HG03442 (cell line): ENCODE measurements around the gene ALDH3B1.

Experiments
- ATAC-seq: cut with Tn5 transposase; IDR thresholded peaks from one replicate; pipeline ENCODE4 v1.9.1; 2021; ENCODE audit warnings: mild to moderate bottlenecking, moderate library complexity; ENCODE audit not compliant: unreplicated experiment

ALDH3B1 gene

GRCh38 chr11:68012044-68012842 is 2.1 kb downstream of the ALDH3B1 start:
- no peak for ATAC-seq

GRCh38 chr11:68012843-68013610 is 2.9 kb downstream of the ALDH3B1 start:
- no peak for ATAC-seq

- no peak for ATAC-seq
These were observed 3.6 kb downstream of the ALDH3B1 start for GRCh38 chr11:68013611-68014156.

- no peak for ATAC-seq
These were observed 4.2 kb downstream of the ALDH3B1 start for GRCh38 chr11:68014157-68014946.

DNA sequence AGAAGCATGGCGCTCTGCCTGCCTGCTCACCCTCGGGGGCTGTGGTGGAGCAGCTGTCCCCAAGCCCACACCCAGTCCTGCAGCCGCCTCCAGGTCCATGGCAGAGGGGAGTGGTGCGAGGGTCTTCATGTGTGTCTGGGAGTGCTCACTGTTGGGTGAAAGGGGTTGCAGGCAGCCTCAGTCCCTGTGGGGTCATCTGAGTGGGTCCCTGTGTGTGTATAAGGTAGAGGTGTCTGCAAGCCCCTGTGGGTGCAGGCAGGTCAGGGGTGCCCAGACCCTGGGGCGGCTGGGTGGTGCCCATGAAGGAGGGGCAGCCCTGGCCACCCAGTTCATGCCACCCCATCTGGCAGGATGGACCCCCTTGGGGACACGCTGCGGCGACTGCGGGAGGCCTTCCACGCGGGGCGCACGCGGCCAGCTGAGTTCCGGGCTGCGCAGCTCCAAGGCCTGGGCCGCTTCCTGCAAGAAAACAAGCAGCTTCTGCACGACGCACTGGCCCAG is 4.9 kb downstream of the ALDH3B1 start:
- ATAC-seq: no peak

- ATAC-seq: no peak
These were observed 5.3 kb downstream of the ALDH3B1 start for GRCh38 chr11:68015467-68015866.

GRCh38 chr11:68016161-68016903 is 6.2 kb downstream of the ALDH3B1 start:
- no peak for ATAC-seq

DNA sequence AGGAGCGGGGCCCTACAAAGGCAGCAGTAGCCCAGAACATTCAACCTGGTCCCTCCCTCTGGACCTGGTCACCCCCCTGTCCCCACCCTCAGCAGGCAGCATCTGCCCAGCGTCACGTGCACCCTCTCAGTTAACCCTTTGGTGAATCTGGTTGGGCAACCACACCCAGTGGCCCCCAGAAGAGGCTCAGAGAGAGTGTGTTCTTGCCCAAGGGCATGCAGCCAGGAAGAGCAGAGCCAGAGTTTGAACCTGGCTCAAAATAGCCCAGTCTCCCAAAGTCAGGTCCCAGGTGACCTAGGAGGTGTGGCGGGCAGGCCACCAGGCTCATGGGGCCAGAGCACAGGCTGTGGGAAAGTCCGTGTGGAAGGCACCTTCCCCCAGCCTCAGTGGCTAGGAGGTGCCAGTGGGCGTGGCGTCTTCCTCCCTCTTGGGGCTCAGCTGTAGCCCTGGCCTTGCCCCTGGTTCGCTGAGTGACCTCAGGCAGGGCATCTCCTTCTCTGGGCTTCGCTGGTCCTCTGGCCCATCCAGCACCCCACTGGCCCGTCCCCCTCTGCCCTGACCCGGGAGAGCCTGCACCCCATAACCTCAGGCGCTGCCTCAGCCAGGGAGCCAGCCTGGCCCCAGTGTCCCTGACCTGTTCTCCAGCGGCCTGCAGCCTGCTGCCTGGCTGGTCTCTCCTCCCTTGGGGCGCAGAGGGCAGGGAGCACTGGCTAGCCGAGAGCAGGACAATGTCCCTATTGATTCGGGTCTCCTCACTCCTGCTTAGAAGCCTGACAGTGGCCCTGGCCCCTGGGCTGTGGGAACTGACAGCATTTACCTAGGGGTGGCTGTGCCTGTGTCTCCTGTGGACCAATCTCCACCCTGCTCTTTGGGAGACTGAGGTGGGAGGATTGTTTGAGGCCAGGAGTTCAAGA is 7.0 kb downstream of the ALDH3B1 start:
- ATAC-seq: no peak

DNA sequence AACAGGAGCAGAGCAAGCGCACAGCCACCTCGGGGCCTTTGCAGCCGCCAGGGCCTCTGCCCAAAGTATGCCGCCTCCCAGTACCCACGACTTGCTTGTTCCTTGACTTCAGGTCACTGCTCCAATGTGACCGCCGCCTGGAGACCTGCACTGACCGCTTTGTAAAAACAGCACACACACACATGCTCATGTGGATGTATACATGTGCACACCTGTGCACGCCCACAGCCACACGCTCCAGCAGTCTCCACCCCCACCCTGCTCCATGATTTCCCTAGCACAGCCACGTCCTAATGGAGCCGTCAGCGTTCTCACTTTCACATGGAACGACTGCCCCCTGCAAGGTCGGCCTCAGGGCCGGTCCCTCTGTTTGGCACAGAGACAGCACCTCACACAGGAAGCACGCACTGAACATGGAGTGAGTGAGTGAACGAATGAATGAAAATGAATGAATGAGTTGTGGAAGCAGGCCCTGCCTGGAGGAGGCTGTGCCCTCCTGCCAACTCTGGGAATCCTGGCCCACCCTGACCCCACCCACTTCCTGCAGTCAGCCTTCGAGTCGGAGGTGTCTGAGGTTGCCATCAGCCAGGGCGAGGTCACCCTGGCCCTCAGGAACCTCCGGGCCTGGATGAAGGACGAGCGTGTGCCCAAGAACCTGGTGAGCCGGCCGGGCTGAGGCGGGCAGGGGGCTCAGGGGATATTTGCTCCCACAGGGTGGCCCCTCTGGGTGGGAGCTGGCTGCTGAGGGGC is 8.0 kb downstream of the ALDH3B1 start:
- no peak for ATAC-seq

DNA sequence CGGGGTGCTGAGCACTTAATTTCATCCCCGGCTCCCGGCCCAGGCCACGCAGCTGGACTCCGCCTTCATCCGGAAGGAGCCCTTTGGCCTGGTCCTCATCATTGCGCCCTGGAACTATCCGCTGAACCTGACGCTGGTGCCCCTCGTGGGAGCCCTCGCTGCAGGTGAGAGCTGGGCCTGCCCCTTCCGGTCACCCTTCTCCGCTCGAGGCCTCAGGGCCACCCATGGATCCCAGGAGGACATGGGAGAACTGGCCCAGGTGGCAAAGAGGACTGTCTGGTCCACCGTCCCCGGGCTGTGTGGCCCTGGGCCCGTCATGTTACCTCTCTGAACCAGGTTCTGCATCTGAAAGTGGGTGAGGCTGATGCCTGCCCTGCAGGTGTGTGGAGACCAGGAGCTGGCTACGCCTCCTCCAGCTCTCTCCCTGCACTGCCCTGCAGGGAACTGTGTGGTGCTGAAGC is 8.6 kb downstream of the ALDH3B1 start:
- no peak for ATAC-seq

GRCh38 chr11:68019486-68019885 is 9.4 kb downstream of the ALDH3B1 start:
- no peak for ATAC-seq

- no peak for ATAC-seq
These were observed 10.4 kb downstream of the ALDH3B1 start for GRCh38 chr11:68020575-68020974.

DNA sequence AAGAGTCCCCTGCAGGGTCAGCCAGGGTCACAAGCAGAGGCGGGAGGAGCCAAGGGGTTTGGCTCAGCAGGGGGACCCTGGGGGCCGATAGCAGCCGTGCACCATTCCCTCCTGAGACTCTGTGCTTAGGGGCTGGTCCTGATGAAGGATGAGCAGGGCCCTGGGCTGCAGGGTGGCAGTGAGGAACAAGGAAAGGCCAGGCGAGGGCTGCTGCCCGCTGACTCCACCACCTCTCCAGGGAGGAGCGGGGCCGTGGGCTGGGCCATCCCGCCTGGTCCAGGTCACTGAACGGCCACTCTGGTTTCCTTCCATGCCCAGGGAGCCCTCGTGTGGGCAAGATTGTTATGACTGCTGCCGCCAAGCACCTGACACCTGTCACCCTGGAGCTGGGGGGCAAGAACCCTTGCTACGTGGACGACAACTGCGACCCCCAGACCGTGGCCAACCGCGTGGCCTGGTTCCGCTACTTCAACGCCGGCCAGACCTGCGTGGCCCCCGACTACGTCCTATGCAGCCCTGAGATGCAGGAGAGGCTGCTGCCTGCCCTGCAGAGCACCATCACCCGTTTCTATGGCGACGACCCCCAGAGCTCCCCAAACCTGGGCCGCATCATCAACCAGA is 11.2 kb downstream of the ALDH3B1 start:
- ATAC-seq: no peak

DNA sequence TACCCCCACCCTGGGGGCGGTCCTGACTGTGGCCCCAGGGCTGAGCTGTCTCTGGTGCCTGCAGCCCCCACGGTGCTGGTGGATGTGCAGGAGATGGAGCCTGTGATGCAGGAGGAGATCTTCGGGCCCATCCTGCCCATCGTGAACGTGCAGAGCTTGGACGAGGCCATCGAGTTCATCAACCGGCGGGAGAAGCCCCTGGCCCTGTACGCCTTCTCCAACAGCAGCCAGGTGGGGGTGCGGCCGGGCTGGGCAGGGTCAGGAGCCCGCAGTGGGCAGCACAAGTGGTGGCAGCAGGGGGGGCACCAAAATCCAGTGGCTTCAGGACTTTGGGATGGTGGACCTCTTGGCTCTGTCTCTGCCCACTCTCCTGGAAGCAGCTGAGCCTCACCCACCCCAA is 12.4 kb downstream of the ALDH3B1 start:
- ATAC-seq: no peak

- ATAC-seq: no peak
These were observed 14.4 kb downstream of the ALDH3B1 start for GRCh38 chr11:68024508-68024907.

- ATAC-seq: no peak
These were observed 14.9 kb downstream of the ALDH3B1 start for GRCh38 chr11:68025047-68025446.

DNA sequence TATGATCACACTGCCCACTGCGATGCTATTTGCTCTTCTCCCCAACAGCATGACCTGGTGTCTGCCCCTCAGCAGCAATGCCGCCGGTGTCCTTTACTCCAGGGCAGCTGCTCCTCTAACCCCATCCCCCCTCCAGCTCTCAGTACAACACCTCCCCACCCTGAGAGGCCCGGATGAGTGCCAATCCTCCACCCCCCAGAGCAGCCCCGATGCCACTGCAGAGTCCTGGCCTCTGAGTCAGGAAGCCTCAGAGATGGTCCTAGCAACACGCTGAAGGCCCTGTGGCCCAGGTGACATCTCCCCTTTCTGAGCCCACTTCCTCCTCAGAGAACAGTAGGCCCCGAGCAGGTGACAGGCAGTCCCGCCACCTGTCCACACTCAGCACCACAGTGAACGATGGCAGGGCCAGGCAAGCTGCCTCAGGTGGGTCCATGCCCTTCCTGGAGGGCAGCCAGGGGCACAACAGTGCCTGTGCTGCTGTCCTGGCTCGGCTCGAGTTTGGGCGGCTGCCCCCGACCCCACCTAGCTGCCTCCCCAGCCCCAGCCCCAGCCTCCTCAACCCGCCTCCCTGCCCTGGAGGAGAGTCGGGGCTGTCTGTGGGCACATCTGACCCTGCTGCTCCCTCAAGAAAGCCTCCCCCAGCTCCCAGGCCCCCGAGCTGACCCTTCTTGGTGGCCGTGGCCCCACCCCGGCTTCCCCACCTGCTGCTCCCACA is 16.4 kb downstream of the ALDH3B1 start:
- no peak for ATAC-seq
